Measurements from ENCODE around the gene KIF5B.

The KIF5B gene

GRCh38 chr10:31961277-31962074 is 94.7 kb downstream of the KIF5B start:
- DNase-seq (ENCODE audit: low spot score) = no peak

GRCh38 chr10:31959461-31960173 is 96.6 kb downstream of the KIF5B start:
- no peak for DNase-seq (ENCODE audit: low spot score)

All from CD4-positive, alpha-beta T cell treated with Interleukin-15 for 4 hours (primary cell).